ENCODE results near the gene COMMD9.

Gene COMMD9

DNA sequence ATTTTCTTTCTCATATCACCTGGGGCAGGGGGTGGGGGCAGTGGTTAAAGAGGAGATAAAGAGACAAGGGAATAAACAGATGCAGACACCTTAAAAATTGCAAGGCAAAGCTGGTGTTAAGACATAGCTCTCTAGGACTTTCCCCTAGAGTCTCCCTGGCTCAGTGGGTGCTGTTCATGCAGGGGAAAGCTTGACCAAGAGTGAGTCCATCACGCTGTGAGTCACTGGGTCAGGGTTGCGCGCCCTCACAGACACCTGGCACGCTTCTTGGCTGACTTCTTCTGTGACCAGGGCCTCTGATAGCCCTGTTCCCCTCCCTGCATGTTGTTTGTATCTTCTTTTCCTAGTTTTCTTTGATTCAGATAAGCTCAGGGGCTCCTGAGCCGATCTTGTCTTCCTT, 31.9 kb downstream of the COMMD9 start:
- Histone ChIP-seq H3K9ac (ENCODE audit: low read depth in 1 of 2, low read length in 2 of 2) (no peak overlapping the region), H3K27ac (ENCODE audit: low read depth, low read length) (no peak overlapping the region), H3K9me3 (ENCODE audit: control insufficient read depth in 1 of 2, low read length in 2 of 2) (no peaks in the 10 kb centered on the region), H3K4me3 (ENCODE audit: low read depth in 1 of 2, low read length in 2 of 2) (no peak overlapping the region), H3K36me3 (ENCODE audit: control insufficient read depth in 1 of 2, insufficient read depth in 2 of 2, low read length in 2 of 2) (no peaks in the 10 kb centered on the region), H3K27me3 (ENCODE audit: control insufficient read depth in 1 of 2, insufficient read depth in 2 of 2, low read length in 2 of 2) (peaks cover 0 to 6% of the 10 kb centered on the region in 2 donors), H3K4me1 (ENCODE audit: control insufficient read depth in 1 of 2, insufficient read depth in 2 of 2, low read length in 2 of 2) (no peaks in the 10 kb centered on the region)

DNA sequence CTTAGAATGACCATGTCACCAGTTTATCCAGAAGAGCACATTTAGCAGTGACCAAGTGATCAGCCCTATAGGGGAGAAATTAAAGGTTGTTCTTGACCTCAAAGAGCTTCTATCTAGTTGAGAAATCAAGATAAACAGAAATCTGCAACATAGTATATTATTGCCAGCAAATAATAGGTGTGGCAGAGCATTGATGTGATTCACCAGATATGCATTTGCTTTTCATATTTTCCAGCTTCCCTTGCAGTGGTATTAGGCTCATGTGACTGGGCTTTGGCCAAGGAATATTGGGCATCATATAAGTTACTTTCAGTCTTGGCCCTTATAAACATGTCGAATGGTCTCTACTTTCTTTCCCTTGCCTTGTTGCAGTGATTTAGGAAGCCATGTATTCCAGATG, 34.5 kb downstream of the COMMD9 start:
- no peak overlapping the region for H3K9ac ChIP-seq (ENCODE audit: low read depth in 1 of 2, low read length in 2 of 2)
- H3K4me3 ChIP-seq (ENCODE audit: low read depth in 1 of 2, low read length in 2 of 2) = no peak overlapping the region
- H3K9me3 ChIP-seq (ENCODE audit: control insufficient read depth in 1 of 2, low read length in 2 of 2) = no peaks in the 10 kb centered on the region
- H3K36me3 ChIP-seq (ENCODE audit: control insufficient read depth in 1 of 2, insufficient read depth in 2 of 2, low read length in 2 of 2) = no peaks in the 10 kb centered on the region
- H3K27ac ChIP-seq (ENCODE audit: low read depth, low read length) = no peak overlapping the region
- H3K4me1 ChIP-seq (ENCODE audit: control insufficient read depth in 1 of 2, insufficient read depth in 2 of 2, low read length in 2 of 2) = no peaks in the 10 kb centered on the region
- H3K27me3 ChIP-seq (ENCODE audit: control insufficient read depth in 1 of 2, insufficient read depth in 2 of 2, low read length in 2 of 2) = peaks cover 0 to 6% of the 10 kb centered on the region in 2 donors

DNA sequence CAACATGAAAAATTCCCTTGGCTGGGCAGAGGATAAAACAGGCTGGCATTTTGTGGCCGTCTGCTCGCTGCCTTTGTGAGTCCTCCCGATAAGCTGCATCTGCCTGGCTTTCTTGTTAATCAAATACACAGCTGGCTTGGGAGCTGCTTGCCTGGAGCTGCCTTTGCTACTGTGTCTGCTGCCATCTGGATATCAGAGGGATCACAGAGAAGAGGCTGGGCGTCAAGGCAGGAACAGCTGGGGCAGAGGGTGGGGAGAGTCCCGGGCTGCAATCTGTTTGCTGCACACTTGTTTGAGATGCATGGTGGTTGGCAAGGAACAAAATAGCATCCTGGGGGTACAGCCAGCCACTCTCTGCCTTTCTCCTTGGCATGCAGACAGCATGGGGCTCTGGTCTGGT, 36.0 kb downstream of the COMMD9 start:
- Histone ChIP-seq H3K36me3 (ENCODE audit: control insufficient read depth in 1 of 2, insufficient read depth in 2 of 2, low read length in 2 of 2) (no peaks in the 10 kb centered on the region), H3K27me3 (ENCODE audit: control insufficient read depth in 1 of 2, insufficient read depth in 2 of 2, low read length in 2 of 2) (peaks cover 0 to 1% of the 10 kb centered on the region in 2 donors), H3K27ac (ENCODE audit: low read depth, low read length) (no peak overlapping the region), H3K9ac (ENCODE audit: low read depth in 1 of 2, low read length in 2 of 2) (no peak overlapping the region), H3K4me1 (ENCODE audit: control insufficient read depth in 1 of 2, insufficient read depth in 2 of 2, low read length in 2 of 2) (no peaks in the 10 kb centered on the region), H3K4me3 (ENCODE audit: low read depth in 1 of 2, low read length in 2 of 2) (no peak overlapping the region), H3K9me3 (ENCODE audit: control insufficient read depth in 1 of 2, low read length in 2 of 2) (no peaks in the 10 kb centered on the region)

GRCh38 chr11:36251823-36252222, 37.4 kb downstream of the COMMD9 start:
- no peak overlapping the region for H3K27ac ChIP-seq (ENCODE audit: low read depth, low read length)
- no peaks in the 10 kb centered on the region for H3K4me1 ChIP-seq (ENCODE audit: control insufficient read depth in 1 of 2, insufficient read depth in 2 of 2, low read length in 2 of 2)
- H3K36me3 ChIP-seq (ENCODE audit: control insufficient read depth in 1 of 2, insufficient read depth in 2 of 2, low read length in 2 of 2) = no peaks in the 10 kb centered on the region
- H3K9me3 ChIP-seq (ENCODE audit: control insufficient read depth in 1 of 2, low read length in 2 of 2) = no peaks in the 10 kb centered on the region
- no peak overlapping the region for H3K4me3 ChIP-seq (ENCODE audit: low read depth in 1 of 2, low read length in 2 of 2)
- H3K9ac ChIP-seq (ENCODE audit: low read depth in 1 of 2, low read length in 2 of 2) = no peak overlapping the region
- H3K27me3 ChIP-seq (ENCODE audit: control insufficient read depth in 1 of 2, insufficient read depth in 2 of 2, low read length in 2 of 2) = no peaks in the 10 kb centered on the region

- Histone ChIP-seq H3K36me3 (ENCODE audit: control insufficient read depth in 1 of 2, insufficient read depth in 2 of 2, low read length in 2 of 2) (no peaks in the 10 kb centered on the region), H3K4me1 (ENCODE audit: control insufficient read depth in 1 of 2, insufficient read depth in 2 of 2, low read length in 2 of 2) (no peaks in the 10 kb centered on the region), H3K4me3 (ENCODE audit: low read depth in 1 of 2, low read length in 2 of 2) (no peak overlapping the region), H3K27me3 (ENCODE audit: control insufficient read depth in 1 of 2, insufficient read depth in 2 of 2, low read length in 2 of 2) (no peaks in the 10 kb centered on the region), H3K9me3 (ENCODE audit: control insufficient read depth in 1 of 2, low read length in 2 of 2) (no peaks in the 10 kb centered on the region), H3K9ac (ENCODE audit: low read depth in 1 of 2, low read length in 2 of 2) (no peak overlapping the region), H3K27ac (ENCODE audit: low read depth, low read length) (no peak overlapping the region)
These were observed 40.0 kb downstream of the COMMD9 start for GRCh38 chr11:36249246-36249645.

DNA sequence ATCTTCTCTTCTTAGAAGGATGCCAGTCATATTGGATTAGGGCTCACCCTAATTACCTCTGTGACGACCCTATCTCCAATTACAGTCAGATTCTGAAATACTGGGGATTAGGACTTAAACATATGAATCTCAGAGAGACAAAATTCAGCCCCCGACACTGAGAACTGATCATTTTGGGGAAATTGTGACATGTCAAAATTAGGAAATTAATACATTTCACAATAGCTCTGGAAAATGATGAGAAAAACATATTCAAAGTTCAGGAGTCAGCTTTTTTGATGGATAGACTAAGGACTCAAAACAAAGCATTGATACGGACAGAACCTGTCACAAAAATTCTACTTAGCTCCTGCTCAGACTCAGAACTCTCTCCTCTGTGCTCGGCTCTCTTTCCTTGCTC, 40.8 kb downstream of the COMMD9 start:
- H3K9me3 ChIP-seq (ENCODE audit: control insufficient read depth in 1 of 2, low read length in 2 of 2) = no peaks in the 10 kb centered on the region
- no peaks in the 10 kb centered on the region for H3K36me3 ChIP-seq (ENCODE audit: control insufficient read depth in 1 of 2, insufficient read depth in 2 of 2, low read length in 2 of 2)
- no peak overlapping the region for H3K4me3 ChIP-seq (ENCODE audit: low read depth in 1 of 2, low read length in 2 of 2)
- no peaks in the 10 kb centered on the region for H3K4me1 ChIP-seq (ENCODE audit: control insufficient read depth in 1 of 2, insufficient read depth in 2 of 2, low read length in 2 of 2)
- no peaks in the 10 kb centered on the region for H3K27me3 ChIP-seq (ENCODE audit: control insufficient read depth in 1 of 2, insufficient read depth in 2 of 2, low read length in 2 of 2)
- no peak overlapping the region for H3K9ac ChIP-seq (ENCODE audit: low read depth in 1 of 2, low read length in 2 of 2)
- H3K27ac ChIP-seq (ENCODE audit: low read depth, low read length) = no peak overlapping the region

GRCh38 chr11:36247493-36247892, 41.7 kb downstream of the COMMD9 start:
- H3K9ac ChIP-seq (ENCODE audit: low read depth in 1 of 2, low read length in 2 of 2) = no peak overlapping the region
- H3K27me3 ChIP-seq (ENCODE audit: control insufficient read depth in 1 of 2, insufficient read depth in 2 of 2, low read length in 2 of 2) = no peaks in the 10 kb centered on the region
- H3K27ac ChIP-seq (ENCODE audit: low read depth, low read length) = no peak overlapping the region
- H3K36me3 ChIP-seq (ENCODE audit: control insufficient read depth in 1 of 2, insufficient read depth in 2 of 2, low read length in 2 of 2) = no peaks in the 10 kb centered on the region
- H3K4me3 ChIP-seq (ENCODE audit: low read depth in 1 of 2, low read length in 2 of 2) = no peak overlapping the region
- H3K4me1 ChIP-seq (ENCODE audit: control insufficient read depth in 1 of 2, insufficient read depth in 2 of 2, low read length in 2 of 2) = no peaks in the 10 kb centered on the region
- H3K9me3 ChIP-seq (ENCODE audit: control insufficient read depth in 1 of 2, low read length in 2 of 2) = no peaks in the 10 kb centered on the region

GRCh38 chr11:36243641-36244040, 45.6 kb downstream of the COMMD9 start:
- Histone ChIP-seq H3K4me1 (ENCODE audit: control insufficient read depth in 1 of 2, insufficient read depth in 2 of 2, low read length in 2 of 2) (no peaks in the 10 kb centered on the region), H3K9me3 (ENCODE audit: control insufficient read depth in 1 of 2, low read length in 2 of 2) (no peaks in the 10 kb centered on the region), H3K27ac (ENCODE audit: low read depth, low read length) (no peak overlapping the region), H3K4me3 (ENCODE audit: low read depth in 1 of 2, low read length in 2 of 2) (no peak overlapping the region), H3K9ac (ENCODE audit: low read depth in 1 of 2, low read length in 2 of 2) (no peak overlapping the region), H3K27me3 (ENCODE audit: control insufficient read depth in 1 of 2, insufficient read depth in 2 of 2, low read length in 2 of 2) (no peaks in the 10 kb centered on the region), H3K36me3 (ENCODE audit: control insufficient read depth in 1 of 2, insufficient read depth in 2 of 2, low read length in 2 of 2) (no peaks in the 10 kb centered on the region)

DNA sequence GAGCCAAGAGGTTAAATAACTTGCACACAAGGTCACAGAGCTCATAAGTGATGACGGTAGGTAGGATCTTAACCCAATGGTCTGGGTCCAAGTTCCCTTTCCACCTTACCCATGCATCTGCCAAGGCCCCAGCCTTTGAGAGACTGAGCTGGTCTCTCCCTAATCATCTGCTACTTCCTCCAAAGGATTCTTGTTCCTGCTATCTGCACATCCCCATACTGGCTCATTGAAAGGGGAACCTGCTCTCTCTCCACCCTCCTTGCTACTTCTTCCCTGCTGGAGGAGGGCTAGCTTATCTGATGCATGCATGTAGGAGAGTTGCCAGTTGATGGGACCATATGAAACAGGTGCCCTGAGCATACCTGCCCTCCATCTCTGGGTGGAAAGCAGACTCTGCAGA, 47.7 kb downstream of the COMMD9 start:
- Histone ChIP-seq H3K4me1 (ENCODE audit: control insufficient read depth in 1 of 2, insufficient read depth in 2 of 2, low read length in 2 of 2) (no peaks in the 10 kb centered on the region), H3K4me3 (ENCODE audit: low read depth in 1 of 2, low read length in 2 of 2) (no peak overlapping the region), H3K27ac (ENCODE audit: low read depth, low read length) (no peak overlapping the region), H3K27me3 (ENCODE audit: control insufficient read depth in 1 of 2, insufficient read depth in 2 of 2, low read length in 2 of 2) (no peaks in the 10 kb centered on the region), H3K9me3 (ENCODE audit: control insufficient read depth in 1 of 2, low read length in 2 of 2) (no peaks in the 10 kb centered on the region), H3K36me3 (ENCODE audit: control insufficient read depth in 1 of 2, insufficient read depth in 2 of 2, low read length in 2 of 2) (no peaks in the 10 kb centered on the region), H3K9ac (ENCODE audit: low read depth in 1 of 2, low read length in 2 of 2) (no peak overlapping the region)

DNA sequence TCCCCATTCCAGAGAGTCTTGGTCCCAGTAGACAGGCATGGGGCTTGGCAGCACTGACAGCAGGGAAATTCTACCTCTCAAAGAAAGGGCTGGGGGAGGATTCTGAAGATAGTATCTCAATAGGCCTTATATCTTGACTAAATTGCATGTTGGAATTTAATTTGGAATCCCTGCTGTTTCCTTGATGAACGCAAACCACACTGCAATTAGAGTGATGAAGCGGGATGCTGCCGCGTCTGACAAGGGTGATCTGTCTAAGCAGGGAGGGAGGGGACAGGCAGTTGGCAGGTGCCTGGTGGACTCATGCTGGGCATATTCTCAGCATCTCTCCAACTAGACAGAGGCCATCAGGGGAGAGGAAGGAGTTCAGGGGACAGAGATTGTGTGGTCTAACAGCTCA, 48.4 kb downstream of the COMMD9 start:
- no peak overlapping the region for H3K4me3 ChIP-seq (ENCODE audit: low read depth in 1 of 2, low read length in 2 of 2)
- no peaks in the 10 kb centered on the region for H3K4me1 ChIP-seq (ENCODE audit: control insufficient read depth in 1 of 2, insufficient read depth in 2 of 2, low read length in 2 of 2)
- no peak overlapping the region for H3K27ac ChIP-seq (ENCODE audit: low read depth, low read length)
- no peaks in the 10 kb centered on the region for H3K36me3 ChIP-seq (ENCODE audit: control insufficient read depth in 1 of 2, insufficient read depth in 2 of 2, low read length in 2 of 2)
- no peaks in the 10 kb centered on the region for H3K27me3 ChIP-seq (ENCODE audit: control insufficient read depth in 1 of 2, insufficient read depth in 2 of 2, low read length in 2 of 2)
- no peaks in the 10 kb centered on the region for H3K9me3 ChIP-seq (ENCODE audit: control insufficient read depth in 1 of 2, low read length in 2 of 2)
- no peak overlapping the region for H3K9ac ChIP-seq (ENCODE audit: low read depth in 1 of 2, low read length in 2 of 2)

GRCh38 chr11:36240173-36240572, 49.1 kb downstream of the COMMD9 start:
- Histone ChIP-seq H3K4me3 (ENCODE audit: low read depth in 1 of 2, low read length in 2 of 2) (no peak overlapping the region), H3K27me3 (ENCODE audit: control insufficient read depth in 1 of 2, insufficient read depth in 2 of 2, low read length in 2 of 2) (no peaks in the 10 kb centered on the region), H3K9ac (ENCODE audit: low read depth in 1 of 2, low read length in 2 of 2) (no peak overlapping the region), H3K4me1 (ENCODE audit: control insufficient read depth in 1 of 2, insufficient read depth in 2 of 2, low read length in 2 of 2) (no peaks in the 10 kb centered on the region), H3K9me3 (ENCODE audit: control insufficient read depth in 1 of 2, low read length in 2 of 2) (no peaks in the 10 kb centered on the region), H3K27ac (ENCODE audit: low read depth, low read length) (no peak overlapping the region), H3K36me3 (ENCODE audit: control insufficient read depth in 1 of 2, insufficient read depth in 2 of 2, low read length in 2 of 2) (no peaks in the 10 kb centered on the region)
